HG02759 (cell line): Measurements from ENCODE around the gene TMC7.

Experiments used
- ATAC-seq: cut with Tn5 transposase; IDR thresholded peaks from one replicate; pipeline ENCODE4 v1.9.1; 2021; ENCODE audit warnings: mild to moderate bottlenecking, moderate library complexity; ENCODE audit not compliant: unreplicated experiment

Gene TMC7

GRCh38 chr16:19086322-19087199 is 102.8 kb downstream of the TMC7 start:
- ATAC-seq, result peak; percentile 77

GRCh38 chr16:19088341-19088916 is 104.7 kb downstream of the TMC7 start:
- no peak for ATAC-seq

DNA sequence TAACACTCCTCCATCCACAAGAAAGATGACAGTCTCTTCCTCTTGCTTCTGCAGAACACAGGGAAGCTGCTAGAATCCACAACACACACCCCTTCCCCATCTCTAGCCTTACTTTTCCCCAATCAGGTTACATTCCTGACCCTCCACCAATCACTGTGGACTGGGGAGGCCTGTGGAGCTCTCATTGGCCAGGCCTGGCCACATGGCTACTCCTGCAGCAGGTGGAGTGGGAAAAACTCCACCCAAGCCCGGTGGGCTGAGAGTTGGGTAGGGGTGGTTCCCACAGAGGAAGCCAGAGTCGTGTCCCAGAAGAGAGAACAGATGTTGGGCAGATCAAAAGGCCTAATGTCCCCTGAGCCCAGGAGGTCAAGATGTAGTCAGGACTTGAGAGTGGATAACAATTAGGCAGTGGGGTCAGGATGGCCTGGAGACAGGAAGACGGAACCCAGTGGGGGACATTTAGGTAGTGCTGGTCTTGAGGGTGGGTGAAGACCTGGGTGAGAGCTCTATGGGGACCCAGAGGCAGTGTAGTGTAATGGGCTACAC is 105.7 kb downstream of the TMC7 start:
- ATAC-seq, result no peak

DNA sequence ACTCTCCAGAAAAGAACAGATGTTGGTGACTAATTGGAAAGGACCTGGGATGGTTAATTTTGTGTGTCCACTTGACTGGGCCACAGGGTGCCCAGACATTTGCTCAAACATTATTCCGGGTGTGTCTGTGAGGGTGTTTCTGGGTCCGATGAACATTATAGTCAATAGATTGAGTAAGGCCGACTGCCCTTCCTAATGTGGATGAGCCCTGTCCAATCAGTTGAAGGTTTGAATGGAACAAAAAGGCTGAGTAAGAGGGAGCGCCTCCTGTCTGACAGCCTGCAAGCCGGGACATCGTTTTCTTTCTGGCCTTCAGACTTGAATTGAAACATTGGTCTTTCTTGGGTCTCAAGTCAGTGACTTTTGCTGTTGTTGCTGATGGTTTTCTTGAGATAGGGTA is 107.2 kb downstream of the TMC7 start:
- ATAC-seq, result no peak

DNA sequence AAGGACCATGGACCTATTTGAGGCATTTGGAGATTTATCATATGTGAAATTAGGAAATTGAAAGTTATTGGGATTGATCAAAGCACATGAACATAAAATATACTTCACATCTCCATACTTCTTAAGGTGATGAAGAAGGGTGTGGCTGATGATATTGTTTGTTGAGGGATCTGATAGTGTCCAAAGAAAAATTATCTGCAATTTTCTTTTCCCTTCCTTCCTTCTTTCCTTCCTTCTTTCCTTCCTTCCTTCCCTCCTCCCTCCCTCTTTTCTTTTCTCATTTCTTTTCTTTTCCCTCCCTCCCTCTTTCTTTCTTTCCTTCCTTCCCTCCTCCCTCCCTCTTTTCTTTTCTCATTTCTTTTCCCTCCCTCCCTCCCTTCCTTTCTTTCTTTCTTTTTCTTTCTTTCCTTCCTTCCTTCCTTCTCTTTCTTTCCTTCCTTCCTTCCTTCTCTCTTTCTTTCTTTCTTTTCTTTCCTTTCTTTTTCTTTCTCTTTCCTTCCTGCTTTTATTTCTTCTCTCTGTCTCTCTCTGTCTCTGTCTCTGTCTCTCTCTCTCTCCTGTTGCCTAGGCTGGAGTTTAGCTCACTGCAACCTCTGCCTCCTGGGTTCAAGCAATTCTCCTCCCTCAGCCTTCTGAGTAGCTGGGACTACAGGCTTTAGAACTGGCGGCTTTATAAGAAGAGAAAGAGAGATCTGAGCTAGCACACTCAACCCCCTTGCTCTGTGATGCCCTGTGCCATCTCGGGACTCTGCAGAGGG is 109.1 kb downstream of the TMC7 start:
- ATAC-seq, result no peak

DNA sequence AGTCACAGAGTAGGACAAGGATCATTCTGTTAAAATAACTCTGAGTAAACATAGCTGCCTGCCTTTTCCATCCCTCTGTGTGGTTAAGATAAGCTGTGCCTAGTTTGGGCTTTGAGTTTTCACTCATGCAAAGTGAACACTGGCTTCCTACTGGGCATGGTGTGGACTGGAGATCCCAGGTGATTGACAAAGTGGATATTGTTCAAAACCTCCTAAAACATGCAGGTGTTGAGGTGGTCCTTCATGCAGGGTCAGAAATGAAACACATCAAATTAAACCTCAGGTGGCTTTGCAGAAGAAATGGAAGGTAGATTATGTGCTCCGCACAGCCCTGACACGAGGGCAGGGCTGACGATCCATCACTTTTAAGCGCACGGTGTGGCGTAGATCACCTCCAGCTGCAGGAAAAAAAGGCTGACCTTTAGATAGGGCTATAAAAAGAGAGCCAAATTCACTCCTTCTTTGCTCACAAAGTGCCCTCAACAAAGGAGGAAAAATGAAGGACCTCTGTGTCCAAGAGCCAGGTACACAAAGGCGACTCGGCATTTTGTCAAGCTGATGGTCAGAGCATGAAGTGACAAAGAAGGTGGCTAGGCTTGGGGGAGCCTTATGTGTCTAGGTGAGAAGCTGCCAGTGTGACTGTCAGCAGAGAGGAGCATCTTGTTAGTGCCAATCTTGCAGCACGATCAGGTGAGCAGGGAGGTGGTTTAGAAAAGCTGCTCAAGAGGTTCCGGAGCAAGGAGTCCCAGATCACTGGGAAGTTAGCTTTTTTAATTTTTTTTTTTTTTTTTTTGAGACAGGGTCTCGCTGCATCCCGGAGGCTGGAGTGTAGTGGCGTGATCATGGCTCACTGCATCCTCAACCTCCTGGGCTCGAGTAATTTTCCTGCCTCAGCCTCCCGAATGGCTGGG is 110.2 kb downstream of the TMC7 start:
- no peak for ATAC-seq

- ATAC-seq, result no peak
These were observed 111.0 kb downstream of the TMC7 start for GRCh38 chr16:19094542-19095365.

DNA sequence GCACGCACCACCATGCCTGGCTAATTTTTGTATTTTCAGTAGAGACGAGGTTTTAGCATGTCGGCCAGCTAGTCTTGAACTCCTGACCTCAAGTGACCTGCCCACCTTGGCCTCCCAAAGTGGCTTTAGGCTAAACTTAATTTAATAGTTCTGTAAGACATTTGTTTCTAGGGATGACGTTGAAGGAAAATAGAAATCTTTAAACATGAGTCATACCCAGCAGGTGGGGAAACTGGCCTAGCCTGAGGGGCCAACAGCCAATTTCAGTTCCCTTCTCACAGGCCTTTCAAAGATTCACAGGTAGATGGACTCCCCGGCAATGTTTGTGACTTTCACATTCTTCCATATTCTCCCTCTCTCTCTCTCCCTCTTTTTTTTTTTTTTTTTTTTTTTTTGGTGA is 111.9 kb downstream of the TMC7 start:
- no peak for ATAC-seq

GRCh38 chr16:19098173-19098572 is 114.4 kb downstream of the TMC7 start:
- ATAC-seq, result no peak

GRCh38 chr16:19102187-19102872 is 118.6 kb downstream of the TMC7 start:
- ATAC-seq, result no peak

- ATAC-seq, result no peak
These were observed 120.9 kb downstream of the TMC7 start for GRCh38 chr16:19104607-19105006.

- ATAC-seq, result no peak
These were observed 121.4 kb downstream of the TMC7 start for GRCh38 chr16:19105131-19105530.

DNA sequence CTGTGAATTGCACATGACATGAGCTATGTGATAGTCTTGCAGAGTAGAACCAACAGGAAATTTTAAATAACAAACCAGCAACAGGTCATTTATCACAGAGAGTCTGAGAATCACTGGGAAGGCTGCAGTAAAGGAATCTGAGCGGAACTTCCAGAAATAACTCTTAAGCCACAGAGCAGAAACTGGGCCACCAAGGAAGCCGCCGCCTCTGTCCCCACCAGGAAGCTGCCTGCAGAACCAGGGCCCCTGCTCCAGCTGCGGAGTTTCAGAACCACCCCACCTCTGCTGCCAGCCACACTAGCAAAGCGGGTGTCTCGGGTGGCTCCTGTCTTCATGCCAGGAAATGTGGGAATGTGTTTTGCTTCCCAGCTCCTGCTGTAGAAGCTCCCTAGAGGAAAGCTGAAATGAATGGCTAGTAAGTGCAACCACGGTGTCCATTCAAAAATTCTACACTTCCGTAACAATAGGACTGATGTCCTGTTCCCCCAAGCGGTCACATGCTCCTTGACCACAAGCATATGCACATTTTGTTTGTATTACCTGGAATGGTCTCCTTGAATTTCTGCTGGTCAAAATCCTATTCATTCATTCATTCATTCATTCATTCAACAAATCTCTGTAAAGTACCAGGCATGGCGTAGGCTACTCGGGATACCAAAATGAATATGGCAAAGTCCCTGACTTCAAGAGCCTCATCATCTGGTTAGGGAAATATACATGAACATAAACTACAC is 122.3 kb downstream of the TMC7 start:
- no peak for ATAC-seq

DNA sequence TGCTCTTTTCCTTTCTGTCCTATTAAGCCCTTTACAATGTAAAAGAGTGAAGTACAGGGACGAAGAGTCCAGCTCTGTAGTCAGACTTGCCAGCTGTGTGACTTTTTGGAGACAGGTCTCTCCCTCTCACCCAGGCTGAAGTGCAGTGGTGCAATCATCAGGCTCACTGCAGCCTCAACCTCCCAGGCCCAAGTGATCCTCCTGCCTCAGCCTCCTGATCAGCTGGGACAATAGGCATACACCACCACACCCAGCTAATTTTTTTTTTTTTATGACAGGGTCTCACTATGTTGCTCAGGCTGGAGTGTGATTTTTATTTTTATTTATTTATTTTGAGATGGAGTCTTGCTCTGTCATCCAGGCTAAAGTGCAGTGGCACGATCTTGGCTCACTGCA is 122.9 kb downstream of the TMC7 start:
- ATAC-seq, result no peak

DNA sequence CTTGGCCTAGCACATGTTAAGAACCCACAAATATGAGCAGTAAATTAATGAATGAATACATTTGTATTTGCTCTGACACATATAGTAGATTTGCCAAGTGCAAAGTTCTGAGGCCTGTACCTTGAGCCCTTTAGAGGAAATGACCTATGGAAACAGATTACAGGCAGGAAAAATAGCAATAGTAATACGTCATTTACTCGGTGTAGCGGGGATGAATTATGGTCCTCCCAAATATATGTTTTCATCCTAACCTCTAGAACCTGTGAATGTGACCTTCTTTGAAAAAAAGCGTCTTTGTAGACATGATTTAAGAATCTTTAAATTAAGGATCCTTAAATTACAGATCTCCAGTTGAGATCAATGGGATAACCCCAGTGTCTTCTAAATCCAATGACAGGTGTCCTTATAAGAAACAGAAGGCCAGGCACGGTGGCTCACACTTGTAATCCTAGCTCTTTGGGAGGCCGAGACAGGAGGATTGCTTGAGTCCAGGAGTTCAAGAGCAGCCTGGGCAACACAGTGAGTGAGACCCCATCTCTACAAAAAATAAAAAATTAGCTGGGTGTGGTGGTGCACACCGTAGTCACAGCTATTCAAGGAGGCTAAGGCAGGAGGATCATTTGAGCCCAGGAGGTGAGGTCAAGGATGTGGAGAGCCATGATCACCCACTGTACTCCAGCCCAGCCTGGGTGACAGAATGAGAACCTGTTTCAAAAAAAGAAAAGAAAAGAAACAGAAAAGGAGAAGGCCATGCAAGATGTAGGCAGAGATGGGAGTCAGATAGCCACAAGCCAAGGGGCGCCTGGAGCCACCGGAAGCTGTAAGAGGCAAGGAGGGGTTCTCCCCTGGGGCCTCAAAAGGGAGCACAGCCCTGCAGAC is 124.9 kb downstream of the TMC7 start:
- ATAC-seq, result no peak

DNA sequence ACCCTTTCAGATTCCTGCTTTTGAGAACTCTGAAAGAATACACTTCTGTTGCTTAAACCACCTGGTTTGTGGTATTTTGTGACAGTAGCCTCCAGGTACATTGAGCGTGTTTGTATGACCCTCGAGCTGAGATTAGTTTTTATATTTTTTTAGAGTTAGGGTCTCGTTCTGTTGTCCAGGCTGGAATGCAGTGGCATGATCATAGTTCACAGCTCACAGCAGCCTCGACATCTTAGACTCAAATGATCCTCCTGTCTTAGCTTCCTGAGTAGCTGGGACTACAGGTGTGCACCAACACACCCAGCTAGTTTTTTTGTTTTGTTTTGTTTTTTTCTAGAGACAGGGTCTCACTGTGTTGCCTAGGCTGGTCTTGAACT is 125.5 kb downstream of the TMC7 start:
- ATAC-seq, result no peak

- no peak for ATAC-seq
These were observed 127.0 kb downstream of the TMC7 start for GRCh38 chr16:19110537-19111360.
